Measurements from ENCODE around the gene ARL15.

The ARL15 gene

DNA sequence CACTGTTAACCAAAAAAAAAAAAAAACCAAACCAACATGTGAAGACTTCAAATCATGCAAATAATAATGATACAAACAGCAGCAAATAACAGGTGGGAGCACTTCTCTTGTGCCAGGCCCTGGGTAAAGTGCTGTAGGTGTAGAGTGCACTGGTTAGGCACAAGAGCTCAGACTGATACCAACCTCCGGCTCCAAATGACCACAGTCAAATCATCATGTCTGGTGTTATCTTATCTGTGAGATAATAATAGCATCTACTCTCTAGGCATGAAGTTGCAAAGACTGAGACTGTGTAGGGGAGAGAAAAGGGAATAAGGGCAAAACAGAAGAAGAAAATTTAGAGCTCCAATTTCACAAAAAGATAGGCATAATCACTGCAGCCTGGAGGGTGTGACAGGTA, 159.5 kb downstream of the ARL15 start:
- Mint-ChIP-seq H3K27ac (no peak overlapping the region), H3K36me3 (ENCODE audit: low read depth) (peaks cover 12% of the 10 kb centered on the region), H3K4me1 (peaks cover 24% of the 10 kb centered on the region), H3K27me3 (ENCODE audit: low read depth, poor library complexity) (no peaks in the 10 kb centered on the region), H3K4me3 (no peak overlapping the region), H3K9me3 (no peaks in the 10 kb centered on the region)
- TF ChIP-seq, protein P1, sequence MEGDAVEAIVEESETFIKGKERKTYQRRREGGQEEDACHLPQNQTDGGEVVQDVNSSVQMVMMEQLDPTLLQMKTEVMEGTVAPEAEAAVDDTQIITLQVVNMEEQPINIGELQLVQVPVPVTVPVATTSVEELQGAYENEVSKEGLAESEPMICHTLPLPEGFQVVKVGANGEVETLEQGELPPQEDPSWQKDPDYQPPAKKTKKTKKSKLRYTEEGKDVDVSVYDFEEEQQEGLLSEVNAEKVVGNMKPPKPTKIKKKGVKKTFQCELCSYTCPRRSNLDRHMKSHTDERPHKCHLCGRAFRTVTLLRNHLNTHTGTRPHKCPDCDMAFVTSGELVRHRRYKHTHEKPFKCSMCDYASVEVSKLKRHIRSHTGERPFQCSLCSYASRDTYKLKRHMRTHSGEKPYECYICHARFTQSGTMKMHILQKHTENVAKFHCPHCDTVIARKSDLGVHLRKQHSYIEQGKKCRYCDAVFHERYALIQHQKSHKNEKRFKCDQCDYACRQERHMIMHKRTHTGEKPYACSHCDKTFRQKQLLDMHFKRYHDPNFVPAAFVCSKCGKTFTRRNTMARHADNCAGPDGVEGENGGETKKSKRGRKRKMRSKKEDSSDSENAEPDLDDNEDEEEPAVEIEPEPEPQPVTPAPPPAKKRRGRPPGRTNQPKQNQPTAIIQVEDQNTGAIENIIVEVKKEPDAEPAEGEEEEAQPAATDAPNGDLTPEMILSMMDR (IDR thresholded peaks at IDR 0.05), result no peak
- no peak for DNase-seq

DNA sequence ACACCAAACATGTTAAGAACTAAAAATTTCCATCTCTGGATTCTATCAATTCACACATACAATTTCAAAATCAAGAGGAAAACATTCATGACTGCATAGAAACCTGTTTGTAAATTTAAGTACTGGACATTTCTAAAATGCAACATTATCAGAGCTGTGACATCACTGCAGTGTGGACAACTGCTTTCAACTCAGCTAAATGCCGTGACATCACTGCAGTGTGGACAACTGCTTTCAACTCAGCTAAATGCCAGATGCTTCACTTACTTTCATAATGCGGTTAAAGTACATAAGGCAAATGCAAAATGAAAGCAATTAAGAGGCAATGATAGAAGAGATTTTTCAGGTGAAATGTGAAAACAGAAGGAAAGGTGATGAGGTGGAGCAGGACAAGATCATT, 161.5 kb downstream of the ARL15 start:
- DNase-seq, result no peak
- TF ChIP-seq, protein P1 (IDR thresholded peaks at IDR 0.05), result no peak
- H3K27ac Mint-ChIP-seq, result no peak overlapping the region
- H3K9me3 Mint-ChIP-seq, result peaks cover 14% of the 10 kb centered on the region
- H3K36me3 Mint-ChIP-seq (ENCODE audit: low read depth), result peaks cover 32% of the 10 kb centered on the region
- no peaks in the 10 kb centered on the region for H3K27me3 Mint-ChIP-seq (ENCODE audit: low read depth, poor library complexity)
- H3K4me1 Mint-ChIP-seq, result peaks cover 23% of the 10 kb centered on the region
- H3K4me3 Mint-ChIP-seq, result no peak overlapping the region

DNA sequence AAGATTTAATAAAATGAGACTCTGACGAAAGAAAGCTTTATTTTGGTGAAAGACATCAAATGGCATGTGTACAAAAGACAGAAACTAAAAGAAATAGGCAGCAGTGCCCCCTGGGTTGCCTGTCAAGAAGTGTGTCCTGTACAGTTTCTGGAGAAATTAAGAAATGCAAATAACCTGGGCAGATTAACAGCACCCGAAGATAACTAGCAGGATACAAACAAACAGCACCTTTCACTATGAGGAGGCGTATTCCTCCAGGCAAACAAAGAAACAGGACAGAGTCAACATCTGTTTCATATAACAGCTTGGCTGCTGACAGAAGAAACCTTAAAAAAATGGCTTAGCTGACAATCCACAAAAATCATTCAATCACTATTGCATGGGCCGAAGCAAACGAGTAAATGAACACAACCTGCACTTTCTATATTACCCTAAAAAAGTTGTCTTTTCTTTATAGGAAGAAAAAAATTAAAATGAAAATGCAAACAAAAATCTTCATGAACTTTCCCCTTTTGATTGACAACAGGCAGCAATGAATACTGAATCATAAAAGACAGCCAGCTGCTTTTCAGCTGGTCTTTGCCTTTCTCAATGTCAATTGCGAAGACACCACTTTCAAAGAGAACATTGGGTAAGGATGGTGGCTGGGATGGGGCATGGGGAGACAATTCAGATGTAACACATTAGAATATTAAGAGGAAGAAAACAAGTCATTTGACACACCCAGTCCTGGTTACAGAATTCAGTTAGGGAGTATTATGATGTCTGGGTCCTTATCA, 162.1 kb downstream of the ARL15 start:
- Mint-ChIP-seq H3K4me3 (no peak overlapping the region), H3K4me1 (peaks cover 19% of the 10 kb centered on the region), H3K27ac (peak overlapping the region; percentile 15), H3K9me3 (peaks cover 14% of the 10 kb centered on the region), H3K27me3 (ENCODE audit: low read depth, poor library complexity) (no peaks in the 10 kb centered on the region), H3K36me3 (ENCODE audit: low read depth) (peaks cover 33% of the 10 kb centered on the region)
- TF ChIP-seq, protein P1 (IDR thresholded peaks at IDR 0.05), result no peak
- DNase-seq, result no peak

DNA sequence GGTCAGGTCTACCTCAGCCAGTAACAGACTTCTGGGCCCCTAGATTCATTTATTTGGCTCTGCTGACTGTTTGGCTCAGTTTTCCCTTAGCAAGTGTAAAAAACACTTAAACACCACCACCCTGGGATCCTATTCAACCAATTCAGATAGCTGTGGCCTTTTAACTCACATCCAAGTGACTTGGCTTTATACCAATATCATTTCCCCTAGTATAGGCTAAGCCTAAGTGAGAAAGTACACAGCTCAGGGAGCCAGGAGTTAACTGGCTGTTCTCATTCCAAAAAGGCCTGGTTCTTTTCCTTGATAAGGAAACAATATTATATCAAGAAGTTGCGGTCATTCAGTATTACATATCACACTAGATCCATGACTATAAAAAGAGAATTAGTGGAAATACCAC, 163.5 kb downstream of the ARL15 start:
- Mint-ChIP-seq H3K4me3 (no peak overlapping the region), H3K27ac (no peak overlapping the region), H3K4me1 (peaks cover 14% of the 10 kb centered on the region), H3K9me3 (peaks cover 14% of the 10 kb centered on the region), H3K36me3 (ENCODE audit: low read depth) (peaks cover 33% of the 10 kb centered on the region), H3K27me3 (ENCODE audit: low read depth, poor library complexity) (no peaks in the 10 kb centered on the region)
- TF ChIP-seq, protein P1 (IDR thresholded peaks at IDR 0.05), result no peak
- DNase-seq, result no peak

DNA sequence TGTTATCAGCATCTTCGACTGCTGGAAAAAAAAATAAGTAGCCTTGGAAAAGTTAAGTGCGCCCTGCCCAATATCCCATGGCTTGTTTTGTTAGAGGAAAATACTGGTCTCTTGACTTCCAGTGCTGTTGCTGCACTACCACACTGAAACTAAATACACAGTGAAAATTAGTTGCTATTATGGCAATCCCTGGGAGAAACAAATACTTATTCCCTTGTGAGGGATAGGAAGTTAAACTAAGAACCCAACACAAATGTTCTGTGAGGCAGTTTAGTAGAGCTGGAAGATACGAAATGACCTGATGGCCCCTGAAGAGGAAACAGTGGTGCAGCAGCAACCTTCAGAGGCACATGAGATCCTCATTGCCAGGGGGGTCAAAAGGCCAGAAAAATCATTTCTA, 164.0 kb downstream of the ARL15 start:
- Mint-ChIP-seq H3K9me3 (peaks cover 14% of the 10 kb centered on the region), H3K4me1 (peaks cover 14% of the 10 kb centered on the region), H3K4me3 (no peak overlapping the region), H3K27me3 (ENCODE audit: low read depth, poor library complexity) (no peaks in the 10 kb centered on the region), H3K27ac (no peak overlapping the region), H3K36me3 (ENCODE audit: low read depth) (peaks cover 33% of the 10 kb centered on the region)
- no peak for DNase-seq
- TF ChIP-seq, protein P1 (IDR thresholded peaks at IDR 0.05), result no peak

DNA sequence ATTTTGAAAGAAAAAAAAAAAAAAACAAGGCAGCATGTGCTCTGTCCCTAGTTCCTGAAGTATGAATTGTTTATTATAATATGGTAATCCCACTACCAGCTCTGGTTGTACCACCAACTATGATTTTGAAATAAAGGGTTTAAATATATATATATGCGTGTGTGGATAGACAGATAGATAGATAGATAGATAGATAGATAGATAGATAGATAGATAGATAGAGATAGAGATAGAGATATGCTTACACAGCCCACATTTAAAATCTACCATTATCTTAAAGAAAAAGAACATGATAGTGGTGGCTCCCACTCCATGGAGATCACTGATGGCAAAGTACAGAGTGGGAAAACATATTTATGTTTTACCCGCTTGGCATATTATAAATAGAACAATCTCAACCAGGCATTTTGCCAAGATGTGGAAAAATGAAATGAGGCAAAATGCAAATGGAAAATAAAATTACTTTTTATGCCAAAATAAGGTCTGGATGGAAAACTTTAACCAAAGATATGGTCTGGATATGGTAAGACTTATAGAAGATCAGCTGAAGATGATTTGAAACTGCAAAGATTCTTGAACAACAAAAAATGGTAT, 170.0 kb downstream of the ARL15 start:
- H3K27me3 Mint-ChIP-seq (ENCODE audit: low read depth, poor library complexity), result no peaks in the 10 kb centered on the region
- DNase-seq, result no peak
- H3K9me3 Mint-ChIP-seq, result peaks cover 10% of the 10 kb centered on the region
- no peak overlapping the region for H3K27ac Mint-ChIP-seq
- H3K4me1 Mint-ChIP-seq, result peaks cover 15% of the 10 kb centered on the region
- peaks cover 25% of the 10 kb centered on the region for H3K36me3 Mint-ChIP-seq (ENCODE audit: low read depth)
- no peak overlapping the region for H3K4me3 Mint-ChIP-seq
- TF ChIP-seq, protein P1 (IDR thresholded peaks at IDR 0.05), result no peak

Measured in nephron progenitor cell (in vitro differentiated cells).